ENCODE results near the gene STARD3.

- no peak for TF ChIP-seq AFF1 (IDR thresholded peaks at IDR 0.05; ENCODE audit: low read depth in 1 of 2, partially characterized antibody in 2 of 2)
- TF ChIP-seq REST (IDR thresholded peaks at IDR 0.05; ENCODE audit: borderline replicate concordance), result no peak
- TF ChIP-seq REST (CRISPR knock-in tag; IDR thresholded peaks at IDR 0.05; ENCODE audit: low read depth), result no peak
- no peak for TF ChIP-seq HNRNPH1 (optimal IDR thresholded peaks at IDR 0.05; ENCODE audit: low read depth, low read length)
- TF ChIP-seq MAX (CRISPR knock-in tag; IDR thresholded peaks at IDR 0.05), result no peak
- TF ChIP-seq GABPA (tag; conservative IDR thresholded peaks at IDR 0.05; ENCODE audit: low read depth), result no peak
- no peak for TF ChIP-seq ZNF445 (CRISPR knock-in tag; IDR thresholded peaks at IDR 0.05; ENCODE audit: low read depth)
- TF ChIP-seq BHLHE40 (IDR thresholded peaks at IDR 0.05; ENCODE audit: low read length), result no peak
- TF ChIP-seq FOXK2 (conservative IDR thresholded peaks at IDR 0.05 in 1 of 2, IDR thresholded peaks at IDR 0.05 in 1 of 2; ENCODE audit: low read depth in 2 of 2), result no peak
- no peak for TF ChIP-seq GABPB1 (CRISPR knock-in tag; IDR thresholded peaks at IDR 0.05)
- no peak for TF ChIP-seq USF1 (CRISPR knock-in tag; IDR thresholded peaks at IDR 0.05)
- no peak for TF ChIP-seq CTCF (IDR thresholded peaks at IDR 0.05 in 2 of 3, conservative IDR thresholded peaks at IDR 0.05 in 1 of 3; ENCODE audit: insufficient read depth in 2 of 3, low read depth in 1 of 3, low read length in 3 of 3)
- no peak for TF ChIP-seq SP1 (CRISPR knock-in tag; IDR thresholded peaks at IDR 0.05)
Measured at GRCh38 chr17:39658346-39658745, 21.4 kb downstream of the STARD3 start.
